Neural cell (in vitro differentiated cells): ENCODE data around the gene AGBL4.

Experiments used
- CTCF ChIP-seq: fragments of 450-650 bp; IDR thresholded peaks from 2 replicates; pipeline ENCODE4 v1.5.1; 2014; ENCODE audit warnings: antibody characterized with exemption, mild to moderate bottlenecking, moderate library complexity; ENCODE audit not compliant: poor library complexity, severe bottlenecking
- EZH2 ChIP-seq: fragments of 200-600, 300-800 bp; shearing (Covaris generic), sonication (generic); IDR thresholded peaks from 2 replicates; pipeline ENCODE4 v1.6.1; 2014; ENCODE audit warnings: antibody characterized with exemption, low read length, borderline replicate concordance, mild to moderate bottlenecking; ENCODE audit not compliant: insufficient read depth, poor library complexity, severe bottlenecking
- POLR2AphosphoS5 ChIP-seq: IDR thresholded peaks from 2 replicates; pipeline ENCODE4 v1.6.1; 2012
- REST ChIP-seq: IDR thresholded peaks from 2 replicates; pipeline ENCODE4 v1.6.1; 2012; ENCODE audit warnings: borderline replicate concordance
- SMC3 ChIP-seq: fragments of 450-650 bp; conservative IDR thresholded peaks from 2 replicates; pipeline ENCODE4 v1.6.1; 2014; ENCODE audit warnings: antibody characterized with exemption, mild to moderate bottlenecking, moderate library complexity; ENCODE audit not compliant: poor library complexity
- TAF1 ChIP-seq: IDR thresholded peaks from 2 replicates; pipeline ENCODE4 v1.6.1; 2012; ENCODE audit warnings: low read depth

GRCh38 chr1:48661726-48662463, 1361.9 kb downstream of the AGBL4 start:
- TF ChIP-seq CTCF (no peak), POLR2AphosphoS5 (no peak), EZH2 (no peak), REST (no peak), TAF1 (no peak), SMC3 (no peak)
